Uterus (tissue), 4 donors: Measurements from ENCODE around the gene MPP3. TPM values are rescaled to one million over a fixed set of nuclear protein-coding genes. Genes with fewer than 3 reads are reported as not detected.
A peak's percentile ranks its signal among the peaks of the same experiment; 100 is the strongest.

Source experiments
- DNase-seq, 2 donors: peaks; one replicate each; pipeline ENCODE4 v3.0.0-alpha.2; 2019 to 2020
- H3K27ac ChIP-seq, 2 donors: fragments of 200-600 bp; sonication (generic); 1 replicate in 1 of 2; 2 replicates in 1 of 2; pipeline ENCODE4 v1.5.1; 2016 to 2018
- H3K27me3 ChIP-seq, 2 donors: fragments of 200-600 bp; sonication (generic); one replicate each; pipeline ENCODE4 v1.5.1; 2018 to 2019; ENCODE audit warnings: control low read depth in 1 of 2
- H3K36me3 ChIP-seq, 2 donors: fragments of 200-600 bp; sonication (generic); one replicate each; pipeline ENCODE4 v1.5.1; 2019; ENCODE audit warnings: control low read depth in 1 of 2
- H3K4me1 ChIP-seq, 2 donors: fragments of 200-600 bp; sonication (generic); one replicate each; pipeline ENCODE4 v1.5.1; 2018 to 2019; ENCODE audit warnings: control low read depth in 1 of 2
- H3K4me3 ChIP-seq, 2 donors: fragments of 200-600 bp; sonication (generic); 1 replicate in 1 of 2; 2 replicates in 1 of 2; pipeline ENCODE4 v1.5.1; 2018 to 2019; ENCODE audit warnings: mild to moderate bottlenecking in 1 of 2
- H3K9me3 ChIP-seq, 2 donors: fragments of 200-600 bp; sonication (generic); one replicate each; pipeline ENCODE4 v1.5.1; 2019; ENCODE audit warnings: control low read depth in 1 of 2
- CTCF ChIP-seq, 4 experiments: fragments of 200-600 bp in 2 of 4; fragments of 450-650 bp in 2 of 4; sonication (generic) in 2 of 4; IDR thresholded peaks; one replicate each; pipeline ENCODE4 v1.5.1; 2016 to 2019; ENCODE audit warnings: antibody characterized with exemption in 4 of 4, mild to moderate bottlenecking in 2 of 4, moderate library complexity in 1 of 4
- POLR2A ChIP-seq, 2 donors: fragments of 450-650 bp; IDR thresholded peaks; one replicate each; pipeline ENCODE4 v1.6.1; 2016; ENCODE audit warnings: antibody characterized with exemption in 2 of 2, mild to moderate bottlenecking in 1 of 2, moderate library complexity in 1 of 2
- intact Hi-C: fragments of 100-400 bp; cut with DNase I; formaldehyde crosslinking; loops from one replicate; pipeline ENCODE4 v1.15.1; 2023; ENCODE audit warnings: low total_unique reads
- total RNA-seq, 4 donors: library from RNA; depleted of rRNA in 3 of 4; stranded (reverse); fragments of >200 nt in 3 of 4; gene quantifications; one replicate each; pipeline versions ENCODE4 v1.1.0 to v1.2.4, GENCODE V29; 2014 to 2023
- donor health status: DM: yes; HTN: yes; CAD: no.

Gene MPP3
- total RNA-seq, 4 donors from 2014 or later, result 5.6 to 21.2 (median 15.8) TPM

- no peak for TF ChIP-seq CTCF (IDR thresholded peaks at IDR 0.05)
- TF ChIP-seq POLR2A (IDR thresholded peaks at IDR 0.05), result no peak
- H3K27me3 ChIP-seq, result no peaks in the 10 kb centered on the region
- no peak overlapping the region for H3K27ac ChIP-seq
- no peaks in the 10 kb centered on the region for H3K4me1 ChIP-seq
- H3K4me3 ChIP-seq, result no peak overlapping the region
- no peaks in the 10 kb centered on the region for H3K9me3 ChIP-seq
- no peaks in the 10 kb centered on the region for H3K36me3 ChIP-seq
- intact Hi-C loops, result no loop called here
- no peak for DNase-seq
Measured at GRCh38 chr17:43879723-43880419, 46.9 kb upstream of the MPP3 start.

- no peaks in the 10 kb centered on the region for H3K36me3 ChIP-seq
Measured at GRCh38 chr17:43878260-43879175, 45.6 kb upstream of the MPP3 start.

GRCh38 chr17:43877451-43878155 is 44.7 kb upstream of the MPP3 start:
- H3K27ac ChIP-seq, result no peak overlapping the region
- no peaks in the 10 kb centered on the region for H3K36me3 ChIP-seq
- TF ChIP-seq CTCF (IDR thresholded peaks at IDR 0.05) (no peak), POLR2A (IDR thresholded peaks at IDR 0.05) (no peak)
- H3K9me3 ChIP-seq, result no peaks in the 10 kb centered on the region
- no peaks in the 10 kb centered on the region for H3K27me3 ChIP-seq
- DNase-seq, result no peak
- intact Hi-C loops, result no loop called here
- no peaks in the 10 kb centered on the region for H3K4me1 ChIP-seq
- no peak overlapping the region for H3K4me3 ChIP-seq

More at GRCh38 chr17:43878260-43879175, 45.6 kb upstream of the MPP3 start:
- H3K4me3 ChIP-seq, result no peak overlapping the region
- peak overlapping the region in 1 of 2 donors; percentile 22 for H3K27ac ChIP-seq
- intact Hi-C loops, result no loop called here
- TF ChIP-seq POLR2A (IDR thresholded peaks at IDR 0.05) (no peak), CTCF (IDR thresholded peaks at IDR 0.05) (peak; percentile 80 to 95 (median 91))
- peak; percentile 69 to 81 for DNase-seq
- no peaks in the 10 kb centered on the region for H3K4me1 ChIP-seq
- no peaks in the 10 kb centered on the region for H3K9me3 ChIP-seq
- H3K27me3 ChIP-seq, result no peaks in the 10 kb centered on the region

GRCh38 chr17:43877031-43877430 is 44.1 kb upstream of the MPP3 start:
- H3K4me3 ChIP-seq, result no peak overlapping the region
- H3K27me3 ChIP-seq, result no peaks in the 10 kb centered on the region
- H3K36me3 ChIP-seq, result no peaks in the 10 kb centered on the region
- H3K27ac ChIP-seq, result no peak overlapping the region
- H3K9me3 ChIP-seq, result no peaks in the 10 kb centered on the region
- TF ChIP-seq CTCF (IDR thresholded peaks at IDR 0.05) (no peak), POLR2A (IDR thresholded peaks at IDR 0.05) (no peak)
- DNase-seq, result no peak
- H3K4me1 ChIP-seq, result no peaks in the 10 kb centered on the region
- intact Hi-C loops, result no loop called here
